Activated naive CD8-positive, alpha-beta T cell treated with anti-CD3 and anti-CD28 coated beads for 36 hours (primary cell): ENCODE measurements around the gene REXO5. TPM values are rescaled to one million over a fixed set of nuclear protein-coding genes. Genes with fewer than 3 reads are reported as not detected.

Experiments
- DNase-seq: peaks from one replicate; pipeline ENCODE4 v3.0.0; 2021
- H3K27ac Mint-ChIP-seq: one replicate; pipeline ENCODE4 v1.8.0; 2022; ENCODE audit warnings: mild to moderate bottlenecking, moderate library complexity, mixed read lengths
- H3K27me3 Mint-ChIP-seq: one replicate; pipeline ENCODE4 v1.8.0; 2022; ENCODE audit warnings: mild to moderate bottlenecking, mixed read lengths
- H3K36me3 Mint-ChIP-seq: one replicate; pipeline ENCODE4 v1.8.0; 2021; ENCODE audit warnings: mild to moderate bottlenecking, mixed read lengths
- H3K4me1 Mint-ChIP-seq: one replicate; pipeline ENCODE4 v1.8.0; 2021; ENCODE audit warnings: mixed read lengths
- H3K4me3 Mint-ChIP-seq: one replicate; pipeline ENCODE4 v1.8.0; 2022; ENCODE audit warnings: mild to moderate bottlenecking, moderate library complexity, mixed read lengths
- H3K9me3 Mint-ChIP-seq: one replicate; pipeline ENCODE4 v1.8.0; 2022; ENCODE audit warnings: mixed read lengths
- total RNA-seq, 2 experiments: library from RNA; stranded (reverse); gene quantifications; one replicate each; pipeline ENCODE4 v1.2.3, GENCODE V29; 2021

REXO5 gene
- total RNA-seq, 2 experiments from 2014 or later: 14.4 to 14.8 TPM

- Mint-ChIP-seq H3K27ac (no peak overlapping the region), H3K4me1 (peaks cover 31% of the 10 kb centered on the region), H3K9me3 (no peaks in the 10 kb centered on the region), H3K36me3 (peaks cover 15% of the 10 kb centered on the region), H3K27me3 (no peaks in the 10 kb centered on the region), H3K4me3 (no peak overlapping the region)
- DNase-seq: no peak
These were observed 61.3 kb downstream of the REXO5 start for GRCh38 chr16:20867585-20867984.

GRCh38 chr16:20868890-20869289 is 62.6 kb downstream of the REXO5 start:
- H3K27ac Mint-ChIP-seq: no peak overlapping the region

GRCh38 chr16:20870122-20870820 is 63.9 kb downstream of the REXO5 start:
- no peak for DNase-seq
- H3K27ac Mint-ChIP-seq: no peak overlapping the region
- H3K36me3 Mint-ChIP-seq: peaks cover 12% of the 10 kb centered on the region
- peaks cover 45% of the 10 kb centered on the region for H3K4me1 Mint-ChIP-seq
- no peaks in the 10 kb centered on the region for H3K27me3 Mint-ChIP-seq
- H3K9me3 Mint-ChIP-seq: no peaks in the 10 kb centered on the region
- no peak overlapping the region for H3K4me3 Mint-ChIP-seq

More at GRCh38 chr16:20868890-20869289, 62.6 kb downstream of the REXO5 start:
- no peak for DNase-seq
- no peaks in the 10 kb centered on the region for H3K27me3 Mint-ChIP-seq
- no peaks in the 10 kb centered on the region for H3K9me3 Mint-ChIP-seq
- peaks cover 40% of the 10 kb centered on the region for H3K4me1 Mint-ChIP-seq
- peaks cover 15% of the 10 kb centered on the region for H3K36me3 Mint-ChIP-seq
- no peak overlapping the region for H3K4me3 Mint-ChIP-seq

GRCh38 chr16:20871258-20871657 is 64.9 kb downstream of the REXO5 start:
- Mint-ChIP-seq H3K4me3 (no peak overlapping the region), H3K27ac (no peak overlapping the region), H3K9me3 (no peaks in the 10 kb centered on the region), H3K4me1 (peaks cover 47% of the 10 kb centered on the region), H3K27me3 (no peaks in the 10 kb centered on the region), H3K36me3 (peaks cover 15% of the 10 kb centered on the region)
- DNase-seq: no peak

GRCh38 chr16:20871941-20872815 is 65.9 kb downstream of the REXO5 start:
- H3K27me3 Mint-ChIP-seq: no peaks in the 10 kb centered on the region
- H3K36me3 Mint-ChIP-seq: peaks cover 14% of the 10 kb centered on the region
- DNase-seq: no peak
- no peak overlapping the region for H3K4me3 Mint-ChIP-seq
- H3K9me3 Mint-ChIP-seq: no peaks in the 10 kb centered on the region
- peaks cover 44% of the 10 kb centered on the region for H3K4me1 Mint-ChIP-seq
- H3K27ac Mint-ChIP-seq: peak overlapping the region; percentile 54

GRCh38 chr16:20873331-20873730 is 67.0 kb downstream of the REXO5 start:
- no peak overlapping the region for H3K27ac Mint-ChIP-seq
- no peak overlapping the region for H3K4me3 Mint-ChIP-seq
- peaks cover 13% of the 10 kb centered on the region for H3K36me3 Mint-ChIP-seq
- peaks cover 48% of the 10 kb centered on the region for H3K4me1 Mint-ChIP-seq
- no peaks in the 10 kb centered on the region for H3K27me3 Mint-ChIP-seq
- no peak for DNase-seq
- no peaks in the 10 kb centered on the region for H3K9me3 Mint-ChIP-seq

GRCh38 chr16:20874088-20874581 is 67.8 kb downstream of the REXO5 start:
- peaks cover 13% of the 10 kb centered on the region for H3K36me3 Mint-ChIP-seq
- H3K9me3 Mint-ChIP-seq: no peaks in the 10 kb centered on the region
- H3K27me3 Mint-ChIP-seq: no peaks in the 10 kb centered on the region
- peak overlapping the region; percentile 83 for H3K27ac Mint-ChIP-seq
- peaks cover 56% of the 10 kb centered on the region for H3K4me1 Mint-ChIP-seq
- DNase-seq: no peak
- H3K4me3 Mint-ChIP-seq: peak overlapping the region; percentile 32

- no peak overlapping the region for H3K4me3 Mint-ChIP-seq
- no peak for DNase-seq
- no peak overlapping the region for H3K27ac Mint-ChIP-seq
- peaks cover 13% of the 10 kb centered on the region for H3K36me3 Mint-ChIP-seq
- H3K9me3 Mint-ChIP-seq: no peaks in the 10 kb centered on the region
- H3K4me1 Mint-ChIP-seq: peaks cover 63% of the 10 kb centered on the region
- H3K27me3 Mint-ChIP-seq: no peaks in the 10 kb centered on the region
These were observed 69.0 kb downstream of the REXO5 start for GRCh38 chr16:20875355-20875650.

GRCh38 chr16:20878682-20879147 is 72.4 kb downstream of the REXO5 start:
- Mint-ChIP-seq H3K36me3 (peaks cover 6% of the 10 kb centered on the region), H3K9me3 (no peaks in the 10 kb centered on the region), H3K27ac (no peak overlapping the region), H3K27me3 (no peaks in the 10 kb centered on the region), H3K4me1 (peaks cover 54% of the 10 kb centered on the region), H3K4me3 (no peak overlapping the region)
- DNase-seq: no peak

- Mint-ChIP-seq H3K9me3 (no peaks in the 10 kb centered on the region), H3K4me3 (no peak overlapping the region), H3K36me3 (peaks cover 11% of the 10 kb centered on the region), H3K27me3 (no peaks in the 10 kb centered on the region), H3K27ac (peak overlapping the region; percentile 6), H3K4me1 (peaks cover 52% of the 10 kb centered on the region)
- no peak for DNase-seq
These were observed 73.1 kb downstream of the REXO5 start for GRCh38 chr16:20879175-20880040.

GRCh38 chr16:20880867-20881502 is 74.7 kb downstream of the REXO5 start:
- no peaks in the 10 kb centered on the region for H3K27me3 Mint-ChIP-seq
- no peaks in the 10 kb centered on the region for H3K9me3 Mint-ChIP-seq
- H3K27ac Mint-ChIP-seq: no peak overlapping the region
- no peak overlapping the region for H3K4me3 Mint-ChIP-seq
- peaks cover 12% of the 10 kb centered on the region for H3K36me3 Mint-ChIP-seq
- DNase-seq: no peak
- H3K4me1 Mint-ChIP-seq: peaks cover 41% of the 10 kb centered on the region

GRCh38 chr16:20881503-20881878 is 75.2 kb downstream of the REXO5 start:
- Mint-ChIP-seq H3K27ac (no peak overlapping the region), H3K4me1 (peaks cover 37% of the 10 kb centered on the region)

GRCh38 chr16:20883554-20884239 is 77.4 kb downstream of the REXO5 start:
- no peak overlapping the region for H3K4me3 Mint-ChIP-seq
- H3K4me1 Mint-ChIP-seq: peaks cover 29% of the 10 kb centered on the region
- H3K27me3 Mint-ChIP-seq: no peaks in the 10 kb centered on the region
- DNase-seq: no peak
- no peaks in the 10 kb centered on the region for H3K9me3 Mint-ChIP-seq
- no peak overlapping the region for H3K27ac Mint-ChIP-seq
- peaks cover 17% of the 10 kb centered on the region for H3K36me3 Mint-ChIP-seq

More at GRCh38 chr16:20881503-20881878, 75.2 kb downstream of the REXO5 start:
- DNase-seq: no peak
- Mint-ChIP-seq H3K9me3 (no peaks in the 10 kb centered on the region), H3K27me3 (no peaks in the 10 kb centered on the region), H3K36me3 (peaks cover 12% of the 10 kb centered on the region), H3K4me3 (no peak overlapping the region)

- H3K27ac Mint-ChIP-seq: no peak overlapping the region
- peaks cover 24% of the 10 kb centered on the region for H3K4me1 Mint-ChIP-seq
- no peak overlapping the region for H3K4me3 Mint-ChIP-seq
- DNase-seq: peak; percentile 14
- peaks cover 17% of the 10 kb centered on the region for H3K36me3 Mint-ChIP-seq
- no peaks in the 10 kb centered on the region for H3K27me3 Mint-ChIP-seq
- no peaks in the 10 kb centered on the region for H3K9me3 Mint-ChIP-seq
These were observed 77.9 kb downstream of the REXO5 start for GRCh38 chr16:20884240-20884556.
